T-cell (primary cell): ENCODE measurements around the gene UQCC5. TPM values are rescaled to one million over a fixed set of nuclear protein-coding genes. Genes with fewer than 3 reads are reported as not detected.

Experiments used
- ATAC-seq, 4 experiments: fragments of 200-7000 bp in 3 of 4; fragments of 150-1000 bp in 1 of 4; cut with Tn5 transposase; replicated peaks in 1 of 4; 1 replicate in 3 of 4; 2 replicates in 1 of 4; pipeline ENCODE4 v1.10.0; 2021; ENCODE audit warnings: moderate library complexity in 3 of 4, mild to moderate bottlenecking in 2 of 4, moderate number of reproducible peaks in 1 of 4
- CTCF ChIA-PET, 2 donors: fragments of 300-600 bp; sonication (Branson Sonifier 250); formaldehyde crosslinking; loops; one replicate each; lab custom pipeline; 2022; ENCODE audit warnings: antibody characterized with exemption in 2 of 2; lab: Charles Lee
- POLR2A ChIA-PET, 2 donors: fragments of 300-600 bp; sonication (Branson Sonifier 250); formaldehyde crosslinking; loops; one replicate each; lab custom pipeline; 2022; ENCODE audit warnings: antibody characterized with exemption in 2 of 2; lab: Charles Lee
- DNase-seq, 35 experiments: peaks; one replicate each; pipeline versions ENCODE4 v3.0.0 to v3.0.0-alpha.2; 2013 to 2023
- H3K27ac ChIP-seq: one replicate; pipeline ENCODE4 v1.5.1; 2013; ENCODE audit warnings: low read length
- H3K27me3 ChIP-seq, 2 experiments: replicated peaks in 1 of 2; 1 replicate in 1 of 2; 2 replicates in 1 of 2; pipeline versions ENCODE4 v1.6.1 to v1.7.0; 2013; ENCODE audit warnings: low read length in 1 of 2, mixed read lengths in 1 of 2; ENCODE audit not compliant: control insufficient read depth in 2 of 2, insufficient read depth in 2 of 2; ENCODE audit errors: extremely low read depth in 1 of 2
- H3K36me3 ChIP-seq, 2 donors: 1 replicate in 1 of 2; 2 replicates in 1 of 2; pipeline versions ENCODE4 v1.6.1 to v1.7.0; 2013; ENCODE audit warnings: low read length in 1 of 2; ENCODE audit not compliant: control insufficient read depth in 2 of 2, insufficient read depth in 1 of 2; ENCODE audit errors: extremely low read depth in 1 of 2
- H3K4me1 ChIP-seq, 2 experiments: 1 replicate in 1 of 2; 2 replicates in 1 of 2; pipeline versions ENCODE4 v1.6.1 to v1.7.0; 2013; ENCODE audit warnings: low read length in 2 of 2, mixed read lengths in 1 of 2; ENCODE audit not compliant: insufficient read depth in 2 of 2, control insufficient read depth in 1 of 2; ENCODE audit errors: extremely low read depth in 1 of 2
- H3K4me3 ChIP-seq, 2 donors: 1 replicate in 1 of 2; 2 replicates in 1 of 2; pipeline versions ENCODE4 v1.5.1 to v1.7.0; 2013; ENCODE audit warnings: mild to moderate bottlenecking in 2 of 2, low read length in 1 of 2, moderate library complexity in 1 of 2; ENCODE audit not compliant: control insufficient read depth in 1 of 2; ENCODE audit errors: extremely low read depth in 1 of 2
- H3K9me3 ChIP-seq: 2 replicates; pipeline ENCODE4 v1.7.0; 2013
- H3K27ac Mint-ChIP-seq, 2 donors: one replicate each; pipeline ENCODE4 v1.8.0; 2020 to 2021; ENCODE audit warnings: mild to moderate bottlenecking in 2 of 2, mixed read lengths in 2 of 2
- H3K27me3 Mint-ChIP-seq, 2 donors: one replicate each; pipeline ENCODE4 v1.8.0; 2021 to 2022; ENCODE audit warnings: mixed read lengths in 2 of 2
- H3K36me3 Mint-ChIP-seq: one replicate; pipeline ENCODE4 v1.8.0; 2021; ENCODE audit warnings: mixed read lengths
- H3K4me1 Mint-ChIP-seq, 3 donors: one replicate each; pipeline ENCODE4 v1.8.0; 2020 to 2022; ENCODE audit warnings: mixed read lengths in 3 of 3, mild to moderate bottlenecking in 1 of 3
- H3K4me3 Mint-ChIP-seq, 3 donors: one replicate each; pipeline ENCODE4 v1.8.0; 2020 to 2022; ENCODE audit warnings: mild to moderate bottlenecking in 3 of 3, mixed read lengths in 3 of 3, moderate library complexity in 3 of 3
- H3K9me3 Mint-ChIP-seq, 3 donors: one replicate each; pipeline ENCODE4 v1.8.0; 2020 to 2022; ENCODE audit warnings: mixed read lengths in 3 of 3
- WGBS: methylation state at CpG from one replicate; pipeline ENCODE4 v1.1.5; 2013; ENCODE audit warnings: missing lambda C conversion rate; ENCODE audit not compliant: insufficient coverage; 5-methylcytosine and 5-hydroxymethylcytosine counted together
- total RNA-seq, 35 experiments: library from RNA in 6 of 35; stranded (reverse) in 6 of 35; fragments of 120-200 nt in 1 of 35; gene quantifications; one replicate each; pipeline versions ENCODE4 v1.2.1 to v1.2.4 and lab custom pipeline; 2013 to 2026

UQCC5 gene
- total RNA-seq, 5 donors from 2014 or later (not counting 1 experiment from before 2014, with no cell fraction given): 2.5 to 14.8 (median 9.8) TPM

DNA sequence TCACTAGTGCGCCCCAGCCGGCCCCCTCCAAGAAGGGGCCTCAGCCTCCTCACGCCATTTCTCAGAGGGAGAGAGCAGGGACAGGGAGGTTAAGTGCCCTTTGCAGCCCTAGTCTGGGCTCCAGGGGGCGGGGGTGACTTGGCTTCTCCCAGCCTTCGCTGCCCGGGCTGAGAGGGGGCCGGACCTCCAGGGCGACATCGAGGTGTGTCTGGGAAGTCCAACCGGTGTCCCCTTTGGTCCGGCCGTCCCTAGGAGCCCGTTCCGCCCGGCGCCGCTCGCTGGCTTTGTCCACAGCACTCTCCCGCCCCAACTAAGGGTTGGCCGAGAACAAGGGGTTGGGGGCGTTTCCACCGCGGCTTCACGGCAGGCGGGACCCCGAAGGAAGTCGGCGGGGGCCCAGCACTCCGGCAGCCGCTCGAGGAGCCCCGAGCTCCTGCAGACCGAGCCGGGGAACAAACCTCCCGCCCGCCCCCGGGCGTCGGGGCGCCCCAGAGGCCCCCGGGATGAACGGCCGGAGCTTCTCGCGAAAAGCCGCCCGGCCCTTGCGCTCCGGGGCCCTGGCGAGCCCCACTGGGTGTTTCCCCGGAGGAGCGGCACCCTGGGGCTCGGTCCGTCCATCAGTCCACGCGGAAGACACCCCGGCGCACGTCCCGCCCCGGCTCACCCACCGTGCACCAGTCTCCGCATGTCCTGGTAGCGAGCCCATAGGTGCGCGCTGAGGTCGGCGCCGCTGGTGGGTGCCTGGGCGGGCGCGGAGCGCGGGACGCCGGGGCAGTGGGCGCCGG, 3.4 kb upstream of the UQCC5 start:
- no peak overlapping the region for H3K27ac ChIP-seq

DNA sequence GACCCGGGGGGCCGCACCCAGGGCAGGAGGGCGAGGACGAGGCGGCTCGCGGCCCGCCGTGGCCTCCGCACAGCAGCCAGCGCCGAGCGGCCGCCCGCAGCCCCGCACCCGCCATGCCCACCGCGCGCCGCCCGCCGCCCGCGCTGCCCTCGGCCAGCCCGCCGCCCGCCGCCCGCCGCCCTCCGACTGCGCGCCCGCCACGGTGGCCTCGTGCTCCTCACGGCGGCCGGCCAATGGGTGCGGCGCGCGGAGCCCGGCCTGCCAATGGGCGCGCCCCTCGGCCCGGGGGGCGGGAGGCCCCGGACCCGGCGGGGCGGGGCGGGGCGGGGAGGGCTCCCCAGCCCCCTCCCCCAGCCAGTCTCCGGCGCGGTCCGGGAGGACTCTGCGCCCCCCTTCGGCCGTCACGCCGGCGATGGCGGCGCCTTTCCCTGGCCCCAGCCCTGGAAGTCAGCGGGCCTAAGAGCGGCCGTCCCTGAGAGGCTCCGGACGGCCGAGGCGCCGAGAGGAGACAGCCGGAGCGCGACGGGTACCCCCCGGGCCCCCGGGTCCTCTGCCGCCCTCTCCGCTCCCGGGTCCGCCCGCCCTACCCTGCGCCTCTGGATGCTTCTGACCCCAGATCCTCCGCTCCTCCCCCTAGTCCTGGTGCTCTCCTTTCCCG, 2.7 kb upstream of the UQCC5 start, which contains the start of gene NT5DC2:
Gene NT5DC2 (minus strand): TSS at position 235 of the 658 bp plus-strand sequence. CDS start 120 bp downstream, at position 115.
- WGBS: 7% methylated on average over 73 of the region's 91 CpGs
- no peaks in the 10 kb centered on the region for H3K27me3 Mint-ChIP-seq
- Histone ChIP-seq H3K27me3 (peaks cover 0 to 25% of the 10 kb centered on the region in 2 experiments), H3K4me3 (peak within 1 kb of the TSS; percentile 37 to 52), H3K4me1 (peaks cover 19 to 50% of the 10 kb centered on the region in 2 experiments), H3K27ac (no peak within 1 kb of the TSS), H3K36me3 (no peaks in the 10 kb centered on the region), H3K9me3 (no peaks in the 10 kb centered on the region)
- H3K36me3 Mint-ChIP-seq: peaks cover 6% of the 10 kb centered on the region
- ChIA-PET POLR2A (no interaction called here), CTCF (no interaction called here)
- peak in 27 of 35 experiments; percentile 17 to 76 (median 42) for DNase-seq
- peak within 1 kb of the TSS in 1 of 2 donors; percentile 76 for H3K27ac Mint-ChIP-seq
- H3K4me1 Mint-ChIP-seq: peaks cover 37 to 40% (median 37%) of the 10 kb centered on the region in 3 donors
- H3K9me3 Mint-ChIP-seq: no peaks in the 10 kb centered on the region
- peak within 1 kb of the TSS; percentile 77 to 96 (median 82) for H3K4me3 Mint-ChIP-seq
- ATAC-seq: peak; percentile 37 to 49 (median 40)

More for the DNA sequence above, 3.4 kb upstream of the UQCC5 start:
- peak in 14 of 35 experiments; percentile 12 to 47 (median 18) for DNase-seq
- H3K9me3 ChIP-seq: no peaks in the 10 kb centered on the region
- H3K27ac Mint-ChIP-seq: no peak overlapping the region
- no peaks in the 10 kb centered on the region for H3K36me3 ChIP-seq
- no peaks in the 10 kb centered on the region for H3K27me3 Mint-ChIP-seq
- H3K4me1 ChIP-seq: peaks cover 16 to 43% of the 10 kb centered on the region in 2 experiments
- H3K4me1 Mint-ChIP-seq: peaks cover 30 to 33% (median 31%) of the 10 kb centered on the region in 3 donors
- peak in 1 of 4 experiments; percentile 7 for ATAC-seq
- H3K4me3 Mint-ChIP-seq: peak overlapping the region; percentile 64 to 76 (median 71)
- POLR2A ChIA-PET: no interaction called here
- CTCF ChIA-PET: no interaction called here
- WGBS: 2% methylated on average over 63 of the region's 78 CpGs
- H3K27me3 ChIP-seq: peaks cover 0 to 27% of the 10 kb centered on the region in 2 experiments
- H3K4me3 ChIP-seq: peak overlapping the region; percentile 37 to 52
- H3K36me3 Mint-ChIP-seq: peaks cover 5% of the 10 kb centered on the region
- H3K9me3 Mint-ChIP-seq: no peaks in the 10 kb centered on the region

DNA sequence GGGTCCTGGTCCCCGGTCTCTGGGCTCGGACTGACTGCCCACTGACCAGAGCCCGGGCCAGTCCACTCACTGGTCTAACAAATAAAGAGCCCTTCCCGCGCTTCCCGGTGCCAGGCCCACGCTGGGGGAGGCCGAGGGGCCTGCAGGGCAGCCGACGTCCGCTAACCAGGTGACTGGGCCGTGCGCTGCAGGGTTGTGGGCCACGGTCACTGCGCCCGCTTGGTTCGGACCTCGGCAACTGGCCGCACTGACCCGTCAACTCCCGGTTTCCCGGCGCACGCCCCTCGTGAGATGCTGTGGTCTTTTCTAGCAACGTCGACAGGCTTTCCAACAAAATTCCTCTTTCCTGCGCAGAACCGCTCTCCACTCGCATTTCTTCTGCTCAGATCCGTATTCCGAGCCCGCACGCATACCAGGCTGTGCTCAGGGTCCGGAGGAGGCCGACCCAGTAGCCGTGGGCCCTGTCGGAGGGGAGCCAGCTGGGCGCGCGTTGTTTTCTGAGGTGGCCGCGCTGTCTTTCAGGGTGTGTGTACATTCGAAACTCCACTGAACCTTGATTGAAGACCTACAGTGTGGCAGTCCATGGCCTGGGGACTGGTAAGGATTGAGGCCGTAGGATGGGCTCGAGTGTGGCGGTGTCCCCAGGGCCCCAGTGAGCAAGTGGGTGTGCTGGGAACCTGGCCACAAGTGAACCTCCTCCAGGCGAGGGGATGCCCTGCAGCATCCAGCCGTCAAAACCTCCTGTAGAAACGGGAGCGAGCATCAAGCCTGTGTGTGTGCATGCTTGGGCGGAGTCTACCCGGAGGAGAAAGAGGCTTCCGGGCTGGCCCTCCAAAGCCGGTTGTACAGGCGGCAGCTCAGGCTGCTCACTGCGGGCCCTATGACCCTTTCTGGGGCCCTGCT, 1.9 kb upstream of the UQCC5 start:
- Histone ChIP-seq H3K27me3 (peaks cover 0 to 25% of the 10 kb centered on the region in 2 experiments), H3K36me3 (no peaks in the 10 kb centered on the region), H3K4me3 (peak overlapping the region in 1 of 2 donors; percentile 26), H3K27ac (no peak overlapping the region), H3K9me3 (no peaks in the 10 kb centered on the region), H3K4me1 (peaks cover 22 to 58% of the 10 kb centered on the region in 2 experiments)
- Mint-ChIP-seq H3K36me3 (peaks cover 13% of the 10 kb centered on the region), H3K4me1 (peaks cover 44 to 47% (median 45%) of the 10 kb centered on the region in 3 donors), H3K9me3 (no peaks in the 10 kb centered on the region), H3K4me3 (peak overlapping the region; percentile 77 to 96 (median 82)), H3K27ac (peak overlapping the region; percentile 12 to 76), H3K27me3 (no peaks in the 10 kb centered on the region)
- WGBS: 90% methylated on average over 57 of the region's 57 CpGs
- ATAC-seq (no peak), DNase-seq (peak in 2 of 35 experiments; percentile 12 to 13)
- POLR2A ChIA-PET: interaction anchor here in 1 of 2 donors (0.6 kb wide), 1 partner anchor 11 kb away, joined by 4 read pairs; no protein-coding TSS in a partner anchor
- CTCF ChIA-PET: no interaction called here

DNA sequence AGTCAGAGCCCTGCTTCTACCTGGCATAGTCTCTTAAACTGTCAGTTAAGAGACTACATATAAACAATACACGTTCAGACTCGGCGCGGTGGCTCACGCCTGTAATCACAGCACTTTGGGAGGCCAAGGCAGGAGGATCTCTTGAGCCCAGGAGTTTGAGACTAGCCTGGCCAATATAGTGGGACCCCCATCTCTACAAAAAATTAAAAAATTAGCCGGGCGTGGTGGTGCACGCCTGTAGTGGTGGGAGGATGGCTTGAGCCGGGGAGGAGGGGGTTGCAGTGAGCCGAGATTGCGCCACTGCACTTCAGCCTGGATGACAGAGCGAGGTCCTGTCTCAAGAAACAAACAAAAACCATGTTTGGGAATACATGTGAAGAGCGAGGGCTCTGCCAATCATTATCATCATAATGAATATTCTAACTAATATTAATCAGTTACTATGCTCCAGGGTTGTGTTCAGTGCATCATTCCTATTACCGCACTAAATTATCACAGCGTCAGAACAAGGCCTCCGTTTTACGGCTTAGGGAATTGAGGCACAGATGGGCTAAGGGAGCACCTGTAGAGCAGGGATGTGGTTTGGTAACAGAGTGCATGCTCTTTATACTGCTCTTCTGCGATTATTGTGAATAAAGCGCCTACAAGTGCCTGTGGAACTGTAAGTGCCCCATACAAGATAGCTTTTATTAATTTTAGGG, 844 bp upstream of the UQCC5 start:
- no peak for ATAC-seq
- peaks cover 0 to 25% of the 10 kb centered on the region in 2 experiments for H3K27me3 ChIP-seq
- H3K27me3 Mint-ChIP-seq: no peaks in the 10 kb centered on the region
- peaks cover 22 to 62% of the 10 kb centered on the region in 2 experiments for H3K4me1 ChIP-seq
- peaks cover 0 to 2% of the 10 kb centered on the region in 2 donors for H3K36me3 ChIP-seq
- POLR2A ChIA-PET: interaction anchor here in 1 of 2 donors (0.6 kb wide), 2 partner anchors 10 to 785 kb away, joined by 3 to 4 read pairs; no protein-coding TSS in a partner anchor
- peak in 1 of 35 experiments; percentile 12 for DNase-seq
- H3K4me3 ChIP-seq: peak overlapping the region in 1 of 2 donors; percentile 22
- no peak overlapping the region for H3K27ac ChIP-seq
- H3K27ac Mint-ChIP-seq: peak overlapping the region in 1 of 2 donors; percentile 84
- peaks cover 15% of the 10 kb centered on the region for H3K36me3 Mint-ChIP-seq
- CTCF ChIA-PET: interaction anchor here (0.6 to 1.0 kb wide), 4 partner anchors 8 to 1036 kb away, joined by 3 to 5 read pairs (median 3); partner anchors contain the start of gene DCAF1 (in 1 of the 2)
- H3K4me3 Mint-ChIP-seq: peak overlapping the region; percentile 96 to 100 (median 99)
- H3K9me3 Mint-ChIP-seq: no peaks in the 10 kb centered on the region
- H3K4me1 Mint-ChIP-seq: peaks cover 51 to 55% (median 52%) of the 10 kb centered on the region in 3 donors
- WGBS: 89% methylated on average over 9 of the region's 19 CpGs
- no peaks in the 10 kb centered on the region for H3K9me3 ChIP-seq

DNA sequence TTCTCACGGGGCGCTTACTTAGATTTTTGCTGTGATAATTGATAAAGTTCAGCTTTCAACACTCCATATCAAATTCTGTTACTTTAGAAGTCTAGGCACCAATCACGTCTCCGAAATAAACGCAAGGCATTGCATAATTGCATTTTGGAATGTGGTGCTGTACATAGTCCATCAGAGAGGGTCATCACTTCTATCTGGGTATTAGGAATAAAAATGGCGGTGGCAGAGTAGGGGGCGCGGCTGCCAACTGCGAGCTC, 365 bp upstream of the UQCC5 start:
- H3K9me3 ChIP-seq: no peaks in the 10 kb centered on the region
- WGBS: 0% methylated on average over 6 of the region's 9 CpGs
- H3K4me3 ChIP-seq: peak overlapping the region; percentile 22 to 33
- ATAC-seq: no peak
- Mint-ChIP-seq H3K9me3 (no peaks in the 10 kb centered on the region), H3K4me3 (peak overlapping the region; percentile 96 to 100 (median 99)), H3K36me3 (peaks cover 17% of the 10 kb centered on the region), H3K4me1 (peaks cover 52 to 60% (median 55%) of the 10 kb centered on the region in 3 donors), H3K27ac (peak overlapping the region in 1 of 2 donors; percentile 84), H3K27me3 (no peaks in the 10 kb centered on the region)
- peaks cover 0 to 25% of the 10 kb centered on the region in 2 experiments for H3K27me3 ChIP-seq
- no peak overlapping the region for H3K27ac ChIP-seq
- no peak for DNase-seq
- ChIA-PET POLR2A (interaction anchor here (0.6 kb wide), 2 partner anchors 36 to 784 kb away, joined by 3 to 5 read pairs; no protein-coding TSS in a partner anchor), CTCF (interaction anchor here (0.6 to 1.0 kb wide), 4 partner anchors 9 to 1036 kb away, joined by 3 to 5 read pairs (median 3); partner anchors contain the start of gene DCAF1 (in 1 of the 2))
- peaks cover 22 to 62% of the 10 kb centered on the region in 2 experiments for H3K4me1 ChIP-seq
- peaks cover 0 to 2% of the 10 kb centered on the region in 2 donors for H3K36me3 ChIP-seq
